ENCODE measurements around the gene HDDC3.

The HDDC3 gene, protein sequence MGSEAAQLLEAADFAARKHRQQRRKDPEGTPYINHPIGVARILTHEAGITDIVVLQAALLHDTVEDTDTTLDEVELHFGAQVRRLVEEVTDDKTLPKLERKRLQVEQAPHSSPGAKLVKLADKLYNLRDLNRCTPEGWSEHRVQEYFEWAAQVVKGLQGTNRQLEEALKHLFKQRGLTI

DNA sequence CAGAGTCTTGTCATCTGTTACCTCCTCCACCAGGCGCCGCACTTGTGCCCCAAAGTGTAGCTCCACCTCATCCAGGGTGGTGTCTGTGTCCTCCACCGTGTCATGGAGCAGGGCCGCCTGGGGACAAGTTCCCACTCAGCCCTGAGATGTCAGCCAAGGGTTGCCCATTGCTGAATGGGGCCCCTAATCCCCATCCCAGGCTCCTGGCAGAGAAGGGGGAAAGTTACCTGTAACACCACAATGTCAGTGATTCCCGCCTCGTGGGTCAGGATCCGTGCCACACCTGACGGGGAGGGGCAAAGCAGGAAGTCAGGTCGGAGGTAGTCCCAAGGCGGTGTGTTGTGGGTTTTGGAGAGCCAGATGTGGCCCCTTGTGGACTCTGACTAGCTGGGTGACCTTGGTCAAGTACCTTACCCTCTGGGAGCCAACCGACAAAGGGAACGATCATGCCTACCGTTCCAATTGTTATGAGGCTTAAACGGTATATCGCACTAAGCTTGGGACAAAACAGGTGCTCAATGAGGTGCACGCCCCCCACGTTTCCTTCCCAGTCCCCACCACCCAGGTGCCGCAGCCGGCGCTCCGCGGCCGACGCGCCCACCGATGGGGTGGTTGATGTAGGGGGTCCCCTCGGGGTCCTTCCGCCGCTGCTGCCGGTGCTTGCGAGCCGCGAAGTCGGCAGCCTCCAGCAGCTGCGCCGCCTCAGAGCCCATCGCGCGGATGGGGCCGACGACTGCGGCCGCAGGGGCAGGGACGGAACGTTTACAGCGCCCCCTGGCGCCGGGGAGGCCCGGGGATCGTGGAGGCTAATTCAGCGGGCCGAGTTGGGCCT is at the start of gene HDDC3:
TSS of gene HDDC3 (minus strand) at position 722 of the 832 bp plus-strand sequence. CDS start at position 713, 9 bp downstream.
- peak within 1 kb of the TSS; percentile 87 for H3K27ac ChIP-seq
- peak; percentile 48 for TF ChIP-seq ZFX (IDR thresholded peaks at IDR 0.05)
- TF ChIP-seq, protein P1, sequence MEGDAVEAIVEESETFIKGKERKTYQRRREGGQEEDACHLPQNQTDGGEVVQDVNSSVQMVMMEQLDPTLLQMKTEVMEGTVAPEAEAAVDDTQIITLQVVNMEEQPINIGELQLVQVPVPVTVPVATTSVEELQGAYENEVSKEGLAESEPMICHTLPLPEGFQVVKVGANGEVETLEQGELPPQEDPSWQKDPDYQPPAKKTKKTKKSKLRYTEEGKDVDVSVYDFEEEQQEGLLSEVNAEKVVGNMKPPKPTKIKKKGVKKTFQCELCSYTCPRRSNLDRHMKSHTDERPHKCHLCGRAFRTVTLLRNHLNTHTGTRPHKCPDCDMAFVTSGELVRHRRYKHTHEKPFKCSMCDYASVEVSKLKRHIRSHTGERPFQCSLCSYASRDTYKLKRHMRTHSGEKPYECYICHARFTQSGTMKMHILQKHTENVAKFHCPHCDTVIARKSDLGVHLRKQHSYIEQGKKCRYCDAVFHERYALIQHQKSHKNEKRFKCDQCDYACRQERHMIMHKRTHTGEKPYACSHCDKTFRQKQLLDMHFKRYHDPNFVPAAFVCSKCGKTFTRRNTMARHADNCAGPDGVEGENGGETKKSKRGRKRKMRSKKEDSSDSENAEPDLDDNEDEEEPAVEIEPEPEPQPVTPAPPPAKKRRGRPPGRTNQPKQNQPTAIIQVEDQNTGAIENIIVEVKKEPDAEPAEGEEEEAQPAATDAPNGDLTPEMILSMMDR (conservative IDR thresholded peaks at IDR 0.05): peak; percentile 97

DNA sequence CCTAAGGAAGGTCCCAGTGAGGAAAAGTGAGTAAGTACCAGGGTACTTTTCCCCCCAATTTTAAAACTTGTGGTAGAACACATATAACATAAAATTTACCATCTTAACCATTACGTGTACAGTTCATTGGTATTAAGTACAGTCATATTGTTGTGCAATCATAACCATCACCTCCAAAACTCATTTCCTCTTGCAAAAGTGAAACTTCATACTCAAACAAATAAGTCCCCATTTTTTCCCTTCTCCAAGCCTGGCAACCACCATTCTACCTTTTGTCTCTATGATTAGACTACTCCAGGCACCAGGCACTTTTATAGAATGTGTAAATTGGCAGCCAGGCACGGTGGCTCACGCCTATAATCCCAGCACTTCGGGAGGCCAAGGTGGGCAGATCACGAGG is 49.8 kb upstream of the HDDC3 start:
- no peak overlapping the region for H3K27ac ChIP-seq
- no peak for TF ChIP-seq ZFX (IDR thresholded peaks at IDR 0.05)
- TF ChIP-seq, protein P1 (conservative IDR thresholded peaks at IDR 0.05): no peak

DNA sequence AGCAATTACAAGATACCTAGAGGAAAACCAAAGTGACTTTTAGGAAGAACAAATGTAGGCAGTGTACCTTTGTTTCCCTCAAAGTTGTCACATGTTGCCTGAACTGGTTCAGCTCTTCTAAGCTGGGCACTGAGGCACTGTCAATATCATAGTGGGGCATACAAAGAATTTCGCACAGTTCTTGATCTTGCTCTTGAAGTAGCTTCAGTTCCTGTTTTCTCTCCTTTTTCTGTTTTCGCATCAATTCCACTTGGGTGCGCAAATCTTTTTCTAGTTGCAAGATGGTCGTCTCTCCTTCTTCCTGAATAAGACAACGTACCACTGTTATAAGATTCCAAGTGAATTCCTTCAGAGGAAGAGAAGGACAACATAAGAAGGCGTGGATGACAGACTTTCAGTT is 49.3 kb upstream of the HDDC3 start:
- H3K27ac ChIP-seq: no peak overlapping the region

DNA sequence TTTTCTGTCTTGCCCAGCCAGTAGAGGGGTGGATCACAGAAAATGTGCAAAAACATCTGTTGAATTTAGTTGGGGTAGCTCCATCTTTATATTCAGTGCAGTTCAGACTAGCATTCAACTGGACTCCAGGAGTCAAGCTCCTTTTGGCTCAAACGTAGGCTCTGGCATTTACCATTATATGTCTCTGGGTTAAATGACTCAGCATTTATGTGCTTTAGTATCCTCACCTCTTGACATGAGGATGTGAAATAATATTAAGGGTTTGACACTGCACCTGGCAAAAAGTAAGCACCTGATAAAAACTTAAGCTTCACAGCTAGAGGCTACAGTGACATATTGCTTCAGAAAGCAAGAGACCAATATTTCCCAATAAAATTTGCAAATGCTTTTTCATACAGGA is 47.2 kb upstream of the HDDC3 start:
- TF ChIP-seq ZFX (IDR thresholded peaks at IDR 0.05): no peak
- TF ChIP-seq, protein P1 (conservative IDR thresholded peaks at IDR 0.05): no peak
- no peak overlapping the region for H3K27ac ChIP-seq

More for the DNA sequence above, 49.3 kb upstream of the HDDC3 start:
- TF ChIP-seq, protein P1 (conservative IDR thresholded peaks at IDR 0.05): no peak
- TF ChIP-seq ZFX (IDR thresholded peaks at IDR 0.05): no peak

DNA sequence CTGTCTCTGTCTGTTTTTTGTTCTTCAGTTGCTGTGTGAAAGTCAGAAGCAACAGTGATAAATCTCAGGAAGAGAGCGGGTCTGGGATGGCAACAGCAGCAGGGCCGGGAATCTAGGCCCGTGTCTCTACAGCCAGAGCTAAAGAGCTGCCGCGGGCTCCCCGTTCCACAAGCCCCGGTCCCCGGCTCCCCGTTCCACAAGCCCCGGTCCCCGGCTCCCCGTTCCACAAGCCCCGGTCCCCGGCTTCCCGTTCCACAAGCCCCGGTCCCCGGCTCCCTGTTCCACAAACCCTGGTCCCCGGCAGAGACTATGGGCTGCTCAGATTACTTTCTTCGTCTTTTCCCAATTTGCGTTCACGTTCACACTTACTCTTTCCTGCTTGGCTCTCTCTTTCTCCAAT is 41.9 kb upstream of the HDDC3 start:
- TF ChIP-seq, protein P1 (conservative IDR thresholded peaks at IDR 0.05): no peak
- TF ChIP-seq ZFX (IDR thresholded peaks at IDR 0.05): no peak
- H3K27ac ChIP-seq: no peak overlapping the region

DNA sequence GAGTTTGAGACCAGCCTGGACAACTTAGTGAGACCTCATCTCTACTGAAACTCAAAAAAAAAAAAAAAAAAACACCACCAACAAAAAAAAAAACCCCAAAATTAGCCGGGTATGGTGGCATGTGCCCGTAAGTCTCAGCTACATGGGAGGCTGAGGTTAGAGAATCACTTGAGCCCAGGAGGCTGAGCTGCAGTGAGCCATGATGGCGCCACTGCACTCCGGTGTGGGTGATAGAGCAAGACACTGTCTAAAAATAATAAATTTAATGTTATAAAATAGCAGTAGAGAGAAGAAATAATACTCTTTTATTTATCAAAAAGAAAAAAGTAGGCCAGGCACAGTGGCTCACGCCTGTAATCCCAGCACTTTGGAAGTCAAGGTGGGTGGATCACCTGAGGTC is 39.8 kb upstream of the HDDC3 start:
- TF ChIP-seq, protein P1 (conservative IDR thresholded peaks at IDR 0.05): no peak
- no peak for TF ChIP-seq ZFX (IDR thresholded peaks at IDR 0.05)
- no peak overlapping the region for H3K27ac ChIP-seq

DNA sequence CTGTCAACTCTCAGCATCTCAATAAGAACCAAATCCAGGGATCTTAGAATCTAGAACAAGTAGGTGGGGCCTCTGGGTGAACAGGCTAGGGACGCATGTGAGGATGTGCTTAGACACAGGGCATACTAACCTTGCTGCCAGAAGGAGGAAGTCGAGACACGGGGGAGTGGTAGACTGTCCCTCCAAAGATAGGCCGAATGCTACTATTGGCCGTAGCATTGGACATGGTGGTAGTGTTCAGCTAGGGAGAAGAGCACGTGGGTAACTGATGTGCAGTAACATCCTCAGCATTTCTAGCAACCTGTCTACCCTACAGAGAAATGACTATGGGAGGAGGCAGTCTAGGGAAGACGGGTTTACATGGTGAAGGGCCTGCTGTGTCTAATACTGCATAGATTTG is 37.9 kb upstream of the HDDC3 start:
- no peak overlapping the region for H3K27ac ChIP-seq
- no peak for TF ChIP-seq ZFX (IDR thresholded peaks at IDR 0.05)
- TF ChIP-seq, protein P1 (conservative IDR thresholded peaks at IDR 0.05): no peak
